ENCODE data around the gene ADARB1. TPM values are rescaled to one million over a fixed set of nuclear protein-coding genes. Genes with fewer than 3 reads are reported as not detected.

Gene ADARB1
- total and polyA plus RNA-seq, 2 of the 8 experiments (the other 6 are each of a cell fraction or from before 2014, with no cell fraction given), result 4.7 to 14.9 TPM

GRCh38 chr21:45259206-45259840 lies 184.9 kb downstream of the ADARB1 start (continued):
- no peak for TF ChIP-seq MAX (IDR thresholded peaks at IDR 0.05)
- TF ChIP-seq ZNF274 (IDR thresholded peaks at IDR 0.05; ENCODE audit: borderline replicate concordance, extremely low read depth, low read length), result no peak
- TF ChIP-seq TCF12 (IDR thresholded peaks at IDR 0.05; ENCODE audit: low read depth, low read length), result no peak
- no peak for TF ChIP-seq CHD1 (IDR thresholded peaks at IDR 0.05; ENCODE audit: low read depth, low read length)
- no peak for TF ChIP-seq MAFK (IDR thresholded peaks at IDR 0.05; ENCODE audit: low read depth, low read length)
- TF ChIP-seq RAD21 (IDR thresholded peaks at IDR 0.05 in 1 of 2, conservative IDR thresholded peaks at IDR 0.05 in 1 of 2; ENCODE audit: low read depth in 2 of 2, low read length in 2 of 2), result no peak

Measured in H1 (cell line).